Stimulated activated CD4-positive, alpha-beta T cell treated with anti-CD3 and anti-CD28 coated beads, TNF-alpha, amount 100 ng/mL, for 48 hours (primary cell): ENCODE results near the gene WDR62.

ENCODE experiments used
- DNase-seq, 3 donors: peaks; one replicate each; pipeline ENCODE4 v3.0.0-alpha.2; 2020; ENCODE audit warnings: low read depth in 3 of 3

The WDR62 gene

GRCh38 chr19:36079389-36079945, 24.8 kb downstream of the WDR62 start:
- DNase-seq, result no peak

GRCh38 chr19:36081385-36081784, 26.7 kb downstream of the WDR62 start:
- DNase-seq, result no peak

GRCh38 chr19:36081894-36082293, 27.2 kb downstream of the WDR62 start:
- no peak for DNase-seq

GRCh38 chr19:36082916-36083315, 28.2 kb downstream of the WDR62 start:
- no peak for DNase-seq

GRCh38 chr19:36084231-36085009, 29.7 kb downstream of the WDR62 start:
- no peak for DNase-seq

- DNase-seq, result no peak
Observed at GRCh38 chr19:36086326-36086725, 31.6 kb downstream of the WDR62 start.

GRCh38 chr19:36089847-36090246, 35.1 kb downstream of the WDR62 start:
- no peak for DNase-seq

- DNase-seq, result no peak
Observed at GRCh38 chr19:36090910-36091695, 36.4 kb downstream of the WDR62 start.

GRCh38 chr19:36092566-36092965, 37.9 kb downstream of the WDR62 start:
- DNase-seq, result no peak

GRCh38 chr19:36093146-36093662, 38.5 kb downstream of the WDR62 start:
- DNase-seq, result peak in 1 of 3 donors; percentile 12

- no peak for DNase-seq
Observed at GRCh38 chr19:36093687-36094086, 39.0 kb downstream of the WDR62 start.

GRCh38 chr19:36097036-36097435, 42.3 kb downstream of the WDR62 start:
- DNase-seq, result no peak

- DNase-seq, result no peak
Observed at GRCh38 chr19:36099166-36099785, 44.6 kb downstream of the WDR62 start.

GRCh38 chr19:36100476-36100875, 45.8 kb downstream of the WDR62 start:
- no peak for DNase-seq

- DNase-seq, result no peak
Observed at GRCh38 chr19:36101550-36102327, 47.0 kb downstream of the WDR62 start.

- no peak for DNase-seq
Observed at GRCh38 chr19:36103040-36103626, 48.4 kb downstream of the WDR62 start.

GRCh38 chr19:36103842-36104552, 49.3 kb downstream of the WDR62 start:
- no peak for DNase-seq

GRCh38 chr19:36106441-36106840, 51.7 kb downstream of the WDR62 start:
- no peak for DNase-seq

- no peak for DNase-seq
Observed at GRCh38 chr19:36106991-36107390, 52.3 kb downstream of the WDR62 start.

- DNase-seq, result no peak
Observed at GRCh38 chr19:36108684-36109083, 54.0 kb downstream of the WDR62 start.
